Measurements from ENCODE around the gene CCDC102B.

CCDC102B gene

GRCh38 chr18:68960355-68960754 lies 162.5 kb downstream of the CCDC102B start:
- H3K36me3 ChIP-seq (ENCODE audit: low read length): no peaks in the 10 kb centered on the region
- H3K79me2 ChIP-seq (ENCODE audit: insufficient read depth, low read length): no peaks in the 10 kb centered on the region
- H3K27ac ChIP-seq (ENCODE audit: low read depth, low read length): no peak overlapping the region
- H3K27me3 ChIP-seq (ENCODE audit: low read length): no peaks in the 10 kb centered on the region
- TF ChIP-seq, protein P1, sequence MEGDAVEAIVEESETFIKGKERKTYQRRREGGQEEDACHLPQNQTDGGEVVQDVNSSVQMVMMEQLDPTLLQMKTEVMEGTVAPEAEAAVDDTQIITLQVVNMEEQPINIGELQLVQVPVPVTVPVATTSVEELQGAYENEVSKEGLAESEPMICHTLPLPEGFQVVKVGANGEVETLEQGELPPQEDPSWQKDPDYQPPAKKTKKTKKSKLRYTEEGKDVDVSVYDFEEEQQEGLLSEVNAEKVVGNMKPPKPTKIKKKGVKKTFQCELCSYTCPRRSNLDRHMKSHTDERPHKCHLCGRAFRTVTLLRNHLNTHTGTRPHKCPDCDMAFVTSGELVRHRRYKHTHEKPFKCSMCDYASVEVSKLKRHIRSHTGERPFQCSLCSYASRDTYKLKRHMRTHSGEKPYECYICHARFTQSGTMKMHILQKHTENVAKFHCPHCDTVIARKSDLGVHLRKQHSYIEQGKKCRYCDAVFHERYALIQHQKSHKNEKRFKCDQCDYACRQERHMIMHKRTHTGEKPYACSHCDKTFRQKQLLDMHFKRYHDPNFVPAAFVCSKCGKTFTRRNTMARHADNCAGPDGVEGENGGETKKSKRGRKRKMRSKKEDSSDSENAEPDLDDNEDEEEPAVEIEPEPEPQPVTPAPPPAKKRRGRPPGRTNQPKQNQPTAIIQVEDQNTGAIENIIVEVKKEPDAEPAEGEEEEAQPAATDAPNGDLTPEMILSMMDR (IDR thresholded peaks at IDR 0.05; ENCODE audit: insufficient read depth, low read length, poor library complexity, severe bottlenecking): no peak
- TF ChIP-seq EZH2phosphoT487 (conservative IDR thresholded peaks at IDR 0.05; ENCODE audit: low read length): no peak
- H3K4me3 ChIP-seq (ENCODE audit: insufficient read depth, low read length, poor library complexity, severe bottlenecking): no peak overlapping the region
- H3K9me2 ChIP-seq (replicated peaks; ENCODE audit: insufficient read depth, low read length): no peaks in the 10 kb centered on the region
- H2AFZ ChIP-seq (ENCODE audit: low read depth, low read length, severe bottlenecking): no peak overlapping the region
- 0 out of 2 replicates have a peak, but pooled peaks cover 4% of the 10 kb centered on the region for H4K20me1 ChIP-seq (ENCODE audit: low read depth, low read length)
- no peak overlapping the region for H3K4me2 ChIP-seq (ENCODE audit: low read depth, low read length, poor library complexity, severe bottlenecking)
- H3K9ac ChIP-seq (ENCODE audit: low read length): no peak overlapping the region
- H3K9me3 ChIP-seq (ENCODE audit: insufficient read depth, low read length): no peaks in the 10 kb centered on the region
- no peaks in the 10 kb centered on the region for H3F3A ChIP-seq (ENCODE audit: insufficient read depth)

GRCh38 chr18:68962623-68963022 lies 164.7 kb downstream of the CCDC102B start:
- Histone ChIP-seq H3K9ac (ENCODE audit: low read length) (no peak overlapping the region), H4K20me1 (ENCODE audit: low read depth, low read length) (0 out of 2 replicates have a peak, but pooled peaks cover 4% of the 10 kb centered on the region), H3K27me3 (ENCODE audit: low read length) (no peaks in the 10 kb centered on the region), H3K9me3 (ENCODE audit: insufficient read depth, low read length) (no peaks in the 10 kb centered on the region), H3K79me2 (ENCODE audit: insufficient read depth, low read length) (no peaks in the 10 kb centered on the region), H3K4me3 (ENCODE audit: insufficient read depth, low read length, poor library complexity, severe bottlenecking) (no peak overlapping the region), H3K36me3 (ENCODE audit: low read length) (no peaks in the 10 kb centered on the region), H3K9me2 (replicated peaks; ENCODE audit: insufficient read depth, low read length) (no peaks in the 10 kb centered on the region; the same call in 1 of the 2 replicates), H3K27ac (ENCODE audit: low read depth, low read length) (no peak overlapping the region), H2AFZ (ENCODE audit: low read depth, low read length, severe bottlenecking) (no peak overlapping the region), H3F3A (ENCODE audit: insufficient read depth) (no peaks in the 10 kb centered on the region), H3K4me2 (ENCODE audit: low read depth, low read length, poor library complexity, severe bottlenecking) (no peak overlapping the region)
- TF ChIP-seq, protein P1 (IDR thresholded peaks at IDR 0.05; ENCODE audit: insufficient read depth, low read length, poor library complexity, severe bottlenecking): no peak

DNA sequence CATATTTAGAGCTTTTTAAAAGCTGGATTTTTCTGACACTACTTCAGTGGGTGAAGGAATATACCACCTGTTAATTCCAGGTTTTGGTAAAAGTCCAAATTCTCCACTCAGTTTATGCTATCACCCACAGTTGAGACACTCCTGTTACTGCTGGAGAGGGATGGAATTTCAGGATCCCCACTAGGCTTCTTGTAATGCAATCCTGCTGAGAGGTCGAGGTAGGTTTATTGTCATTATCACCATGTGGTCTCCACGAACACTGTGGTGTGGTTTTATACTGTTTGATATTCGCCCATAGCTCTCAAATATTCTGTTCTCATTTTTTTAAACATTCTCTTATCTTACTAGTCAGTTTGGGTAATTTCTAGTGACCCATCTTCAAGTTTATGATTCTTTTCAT lies 167.9 kb downstream of the CCDC102B start:
- H3K9ac ChIP-seq (ENCODE audit: low read length): no peak overlapping the region
- no peak overlapping the region for H3K27ac ChIP-seq (ENCODE audit: low read depth, low read length)
- TF ChIP-seq, protein P1 (IDR thresholded peaks at IDR 0.05; ENCODE audit: insufficient read depth, low read length, poor library complexity, severe bottlenecking): no peak
- no peak for TF ChIP-seq EZH2phosphoT487 (conservative IDR thresholded peaks at IDR 0.05; ENCODE audit: low read length)

More for the DNA sequence above, 167.9 kb downstream of the CCDC102B start:
- no peak overlapping the region for H3K4me2 ChIP-seq (ENCODE audit: low read depth, low read length, poor library complexity, severe bottlenecking)
- no peaks in the 10 kb centered on the region for H3K27me3 ChIP-seq (ENCODE audit: low read length)
- no peak overlapping the region for H2AFZ ChIP-seq (ENCODE audit: low read depth, low read length, severe bottlenecking)
- no peaks in the 10 kb centered on the region for H3K36me3 ChIP-seq (ENCODE audit: low read length)
- no peaks in the 10 kb centered on the region for H3K79me2 ChIP-seq (ENCODE audit: insufficient read depth, low read length)
- no peaks in the 10 kb centered on the region for H3F3A ChIP-seq (ENCODE audit: insufficient read depth)
- no peak overlapping the region for H3K4me3 ChIP-seq (ENCODE audit: insufficient read depth, low read length, poor library complexity, severe bottlenecking)
- no peaks in the 10 kb centered on the region; the same call in 1 of the 2 replicates for H3K9me2 ChIP-seq (replicated peaks; ENCODE audit: insufficient read depth, low read length)
- 0 out of 2 replicates have a peak, but pooled peaks cover 4% of the 10 kb centered on the region for H4K20me1 ChIP-seq (ENCODE audit: low read depth, low read length)
- H3K9me3 ChIP-seq (ENCODE audit: insufficient read depth, low read length): no peaks in the 10 kb centered on the region

All from SU-DHL-6 (cell line).